ENCODE data around the gene POU2AF1.

POU2AF1 gene

GRCh38 chr11:111310088-111310487, 69.0 kb downstream of the POU2AF1 start:
- DNase-seq: no peak

GRCh38 chr11:111309215-111309915, 69.7 kb downstream of the POU2AF1 start:
- no peak for DNase-seq

- DNase-seq: no peak
Observed at GRCh38 chr11:111308140-111308539, 70.9 kb downstream of the POU2AF1 start.

GRCh38 chr11:111307472-111308108, 71.5 kb downstream of the POU2AF1 start:
- no peak for DNase-seq

- no peak for DNase-seq
Observed at GRCh38 chr11:111306321-111306720, 72.8 kb downstream of the POU2AF1 start.

- DNase-seq: no peak
Observed at GRCh38 chr11:111305876-111306275, 73.2 kb downstream of the POU2AF1 start.

- DNase-seq: no peak
Observed at GRCh38 chr11:111305162-111305802, 73.8 kb downstream of the POU2AF1 start.

- no peak for DNase-seq
Observed at GRCh38 chr11:111303461-111303860, 75.6 kb downstream of the POU2AF1 start.

- no peak for DNase-seq
Observed at GRCh38 chr11:111302298-111302697, 76.8 kb downstream of the POU2AF1 start.
